GM12801 (cell line): Measurements from ENCODE around the gene COL24A1.

Source experiments
- CTCF ChIP-seq: IDR thresholded peaks from one replicate; pipeline ENCODE4 v1.5.1; 2011; ENCODE audit warnings: control low read depth; ENCODE audit not compliant: insufficient read length; ENCODE audit errors: extremely low read depth

Gene COL24A1

GRCh38 chr1:85898861-85899260 lies 257.7 kb downstream of the COL24A1 start:
- no peak for TF ChIP-seq CTCF

GRCh38 chr1:85894651-85895050 lies 261.9 kb downstream of the COL24A1 start:
- no peak for TF ChIP-seq CTCF

- TF ChIP-seq CTCF: no peak
Measured at GRCh38 chr1:85892366-85892765, 264.2 kb downstream of the COL24A1 start.

DNA sequence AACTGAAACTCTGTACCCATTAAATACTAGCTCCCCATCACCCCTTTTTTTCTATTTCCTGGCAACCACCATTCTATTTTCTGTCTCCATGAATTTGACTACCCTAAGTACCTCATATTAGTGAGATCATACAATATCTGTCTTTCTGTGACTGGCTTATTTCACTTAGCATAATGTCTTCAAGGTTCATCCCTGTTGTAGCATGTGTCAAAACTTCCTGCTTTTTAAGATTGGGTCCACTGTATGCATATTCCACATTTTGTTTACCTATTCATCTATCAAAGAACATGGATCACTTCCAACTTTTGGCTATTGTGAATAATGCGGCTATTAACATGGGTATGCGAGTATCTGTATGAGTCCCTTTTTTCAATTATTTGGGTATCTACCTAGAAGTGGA lies 266.7 kb downstream of the COL24A1 start:
- TF ChIP-seq CTCF: no peak

DNA sequence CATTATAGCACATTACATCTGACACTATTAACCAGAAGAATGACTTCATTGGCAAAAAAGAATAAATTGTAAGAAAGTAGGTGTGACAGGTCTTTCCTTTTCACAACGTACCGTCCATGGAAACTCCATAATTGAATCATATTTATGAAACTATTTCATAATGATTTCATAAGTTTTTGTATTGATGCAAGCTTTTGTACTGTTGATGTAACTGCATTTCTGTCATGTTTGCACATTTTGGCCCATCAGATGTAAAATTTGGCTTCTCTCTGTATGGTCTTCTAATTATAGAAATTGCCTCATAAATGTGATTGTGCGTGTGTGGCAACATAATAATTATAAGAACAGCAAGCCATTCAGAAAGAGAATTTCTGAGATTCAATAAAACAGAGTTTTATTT lies 267.7 kb downstream of the COL24A1 start:
- no peak for TF ChIP-seq CTCF

DNA sequence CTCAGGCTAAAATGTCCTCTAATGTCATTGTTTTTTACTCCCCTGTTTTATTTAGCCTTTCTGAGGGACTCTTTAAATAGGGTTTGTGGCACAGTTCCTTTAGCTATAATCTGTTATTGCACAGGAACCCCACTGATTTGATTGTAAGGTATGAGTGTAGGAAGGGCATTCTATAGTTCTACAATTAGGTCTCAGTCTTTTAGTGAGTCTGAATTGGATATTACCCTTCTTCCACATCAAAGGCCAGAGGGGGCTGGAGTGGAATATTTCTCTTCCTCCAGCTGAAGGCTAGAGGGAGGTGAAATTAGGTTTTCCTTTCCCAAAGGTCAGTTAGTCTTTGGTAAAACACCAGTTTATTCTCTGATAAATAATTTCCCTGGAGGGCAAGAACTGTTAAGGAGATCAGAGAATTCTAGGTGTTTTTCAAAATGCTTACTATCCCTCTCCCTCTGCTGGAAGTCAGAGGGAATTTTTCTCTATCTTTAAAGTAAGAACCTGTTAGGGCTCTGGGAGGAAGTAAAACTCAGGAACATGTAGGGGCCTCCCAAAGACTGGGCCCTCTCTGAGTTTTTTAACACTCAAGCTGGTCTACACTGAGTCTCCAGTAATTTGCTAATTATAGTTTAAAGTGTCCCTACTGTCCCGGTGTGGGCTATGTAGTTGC lies 272.1 kb downstream of the COL24A1 start:
- TF ChIP-seq CTCF: no peak

DNA sequence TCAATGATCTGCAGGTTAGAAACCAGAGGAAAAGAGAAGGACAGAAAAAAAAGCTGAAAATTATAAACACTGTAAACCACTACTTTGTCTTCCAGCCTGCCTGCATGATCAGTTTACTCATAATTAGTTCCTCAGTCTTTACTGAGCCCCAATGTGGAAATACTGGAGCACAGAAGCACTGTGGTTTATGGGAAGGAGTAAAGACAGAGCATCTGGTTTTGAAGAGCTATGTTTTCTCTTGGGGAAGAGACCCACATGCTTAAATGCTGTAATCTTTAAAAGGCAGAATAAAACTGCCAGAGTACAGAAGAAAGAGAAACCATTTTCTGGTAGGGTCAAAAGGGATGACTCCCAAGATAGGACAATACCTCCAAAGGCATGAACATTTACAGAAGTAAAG lies 289.4 kb downstream of the COL24A1 start:
- TF ChIP-seq CTCF: no peak
